Neural cell (in vitro differentiated cells): ENCODE measurements around the gene SLCO4A1.

Experiments used
- EP300 ChIP-seq: fragments of 450-650 bp; conservative IDR thresholded peaks from 2 replicates; pipeline ENCODE4 v1.6.1; 2014; ENCODE audit warnings: antibody characterized with exemption, mild to moderate bottlenecking, moderate library complexity; ENCODE audit not compliant: poor library complexity, severe bottlenecking
- EZH2 ChIP-seq: fragments of 200-600, 300-800 bp; shearing (Covaris generic), sonication (generic); IDR thresholded peaks from 2 replicates; pipeline ENCODE4 v1.6.1; 2014; ENCODE audit warnings: antibody characterized with exemption, low read length, borderline replicate concordance, mild to moderate bottlenecking; ENCODE audit not compliant: insufficient read depth, poor library complexity, severe bottlenecking
- RAD21 ChIP-seq: fragments of 450-650 bp; conservative IDR thresholded peaks from 2 replicates; pipeline ENCODE4 v1.6.1; 2014; ENCODE audit warnings: antibody characterized with exemption, mild to moderate bottlenecking, moderate library complexity
- TF ChIP-seq, protein P1 (sequence below): fragments of 450-650 bp; IDR thresholded peaks from 2 replicates; pipeline ENCODE4 v1.5.1; 2014; ENCODE audit warnings: antibody characterized with exemption, mild to moderate bottlenecking, moderate library complexity; ENCODE audit not compliant: poor library complexity, severe bottlenecking

DNA sequence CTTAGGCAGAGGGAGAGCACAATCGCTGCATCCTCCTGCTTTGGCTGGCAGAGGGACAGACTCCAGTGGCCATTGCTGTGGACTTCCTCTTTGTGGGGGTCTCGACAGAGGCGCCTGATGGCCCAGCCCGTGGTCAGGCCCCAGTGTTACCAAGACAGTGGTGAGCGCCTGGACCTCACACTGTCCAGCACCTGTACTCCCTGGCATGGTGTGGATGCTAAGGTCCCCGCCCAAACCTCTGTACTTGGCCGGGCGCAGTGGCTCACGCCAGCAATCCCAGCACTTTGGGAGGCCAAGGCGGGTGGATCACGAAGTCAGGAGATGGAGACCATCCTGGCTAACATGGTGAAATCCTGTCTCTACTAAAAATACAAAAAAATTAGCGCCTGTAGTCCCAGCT is 64.0 kb downstream of the SLCO4A1 start:
- TF ChIP-seq, protein P1, sequence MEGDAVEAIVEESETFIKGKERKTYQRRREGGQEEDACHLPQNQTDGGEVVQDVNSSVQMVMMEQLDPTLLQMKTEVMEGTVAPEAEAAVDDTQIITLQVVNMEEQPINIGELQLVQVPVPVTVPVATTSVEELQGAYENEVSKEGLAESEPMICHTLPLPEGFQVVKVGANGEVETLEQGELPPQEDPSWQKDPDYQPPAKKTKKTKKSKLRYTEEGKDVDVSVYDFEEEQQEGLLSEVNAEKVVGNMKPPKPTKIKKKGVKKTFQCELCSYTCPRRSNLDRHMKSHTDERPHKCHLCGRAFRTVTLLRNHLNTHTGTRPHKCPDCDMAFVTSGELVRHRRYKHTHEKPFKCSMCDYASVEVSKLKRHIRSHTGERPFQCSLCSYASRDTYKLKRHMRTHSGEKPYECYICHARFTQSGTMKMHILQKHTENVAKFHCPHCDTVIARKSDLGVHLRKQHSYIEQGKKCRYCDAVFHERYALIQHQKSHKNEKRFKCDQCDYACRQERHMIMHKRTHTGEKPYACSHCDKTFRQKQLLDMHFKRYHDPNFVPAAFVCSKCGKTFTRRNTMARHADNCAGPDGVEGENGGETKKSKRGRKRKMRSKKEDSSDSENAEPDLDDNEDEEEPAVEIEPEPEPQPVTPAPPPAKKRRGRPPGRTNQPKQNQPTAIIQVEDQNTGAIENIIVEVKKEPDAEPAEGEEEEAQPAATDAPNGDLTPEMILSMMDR = no peak
- TF ChIP-seq EP300 = no peak
- TF ChIP-seq RAD21 = no peak
- TF ChIP-seq EZH2 = no peak
